ENCODE data around the gene LMOD2.

LMOD2 gene

DNA sequence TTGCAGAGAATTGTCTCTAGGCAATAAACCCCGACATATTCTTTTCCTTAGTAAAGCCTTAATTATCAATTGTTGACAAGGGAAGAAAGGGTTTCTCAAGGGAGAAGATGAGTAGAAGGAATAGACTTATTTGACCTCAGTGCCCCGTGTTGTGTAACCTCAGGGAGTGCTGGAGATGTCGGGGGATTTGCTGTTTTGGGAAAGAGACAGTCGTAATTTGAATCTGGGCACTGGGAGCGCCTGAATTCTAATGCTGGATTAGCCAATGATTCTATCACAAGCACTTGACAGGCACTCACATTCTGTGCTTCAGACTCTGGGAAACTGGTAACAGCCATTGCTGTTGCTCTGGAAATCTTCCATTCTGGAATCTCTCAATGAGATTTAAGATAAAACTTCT is 13.8 kb upstream of the LMOD2 start:
- Histone ChIP-seq H3K79me2 (ENCODE audit: low read length) (no peaks in the 10 kb centered on the region), H3K27me3 (replicated peaks; ENCODE audit: insufficient read depth, low read length) (no peaks in the 10 kb centered on the region), H3K9me2 (replicated peaks; ENCODE audit: insufficient read depth, low read length) (no peaks in the 10 kb centered on the region), H3K4me1 (ENCODE audit: low read length) (no peaks in the 10 kb centered on the region), H3K9ac (ENCODE audit: low read length) (no peak overlapping the region), H2AFZ (ENCODE audit: low read length) (no peak overlapping the region), H3K9me3 (replicated peaks; ENCODE audit: insufficient read depth, low read length) (no peaks in the 10 kb centered on the region), H3K36me3 (replicated peaks; ENCODE audit: insufficient read depth, low read length) (no peaks in the 10 kb centered on the region), H3K4me3 (ENCODE audit: low read length) (no peak overlapping the region), H3K27ac (ENCODE audit: low read length) (no peak overlapping the region), H3F3A (ENCODE audit: insufficient read depth, low read length) (no peaks in the 10 kb centered on the region), H4K20me1 (ENCODE audit: insufficient read depth, low read length) (no peaks in the 10 kb centered on the region), H3K4me2 (ENCODE audit: low read depth, low read length) (no peak overlapping the region)
- TF ChIP-seq, protein P1, sequence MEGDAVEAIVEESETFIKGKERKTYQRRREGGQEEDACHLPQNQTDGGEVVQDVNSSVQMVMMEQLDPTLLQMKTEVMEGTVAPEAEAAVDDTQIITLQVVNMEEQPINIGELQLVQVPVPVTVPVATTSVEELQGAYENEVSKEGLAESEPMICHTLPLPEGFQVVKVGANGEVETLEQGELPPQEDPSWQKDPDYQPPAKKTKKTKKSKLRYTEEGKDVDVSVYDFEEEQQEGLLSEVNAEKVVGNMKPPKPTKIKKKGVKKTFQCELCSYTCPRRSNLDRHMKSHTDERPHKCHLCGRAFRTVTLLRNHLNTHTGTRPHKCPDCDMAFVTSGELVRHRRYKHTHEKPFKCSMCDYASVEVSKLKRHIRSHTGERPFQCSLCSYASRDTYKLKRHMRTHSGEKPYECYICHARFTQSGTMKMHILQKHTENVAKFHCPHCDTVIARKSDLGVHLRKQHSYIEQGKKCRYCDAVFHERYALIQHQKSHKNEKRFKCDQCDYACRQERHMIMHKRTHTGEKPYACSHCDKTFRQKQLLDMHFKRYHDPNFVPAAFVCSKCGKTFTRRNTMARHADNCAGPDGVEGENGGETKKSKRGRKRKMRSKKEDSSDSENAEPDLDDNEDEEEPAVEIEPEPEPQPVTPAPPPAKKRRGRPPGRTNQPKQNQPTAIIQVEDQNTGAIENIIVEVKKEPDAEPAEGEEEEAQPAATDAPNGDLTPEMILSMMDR (IDR thresholded peaks at IDR 0.05; ENCODE audit: low read length) = no peak
- TF ChIP-seq EZH2 (optimal IDR thresholded peaks at IDR 0.05; ENCODE audit: low read depth, low read length) = no peak
- no peak for TF ChIP-seq EZH2phosphoT487 (IDR thresholded peaks at IDR 0.05; ENCODE audit: low read length)
- DNase-seq = no peak

DNA sequence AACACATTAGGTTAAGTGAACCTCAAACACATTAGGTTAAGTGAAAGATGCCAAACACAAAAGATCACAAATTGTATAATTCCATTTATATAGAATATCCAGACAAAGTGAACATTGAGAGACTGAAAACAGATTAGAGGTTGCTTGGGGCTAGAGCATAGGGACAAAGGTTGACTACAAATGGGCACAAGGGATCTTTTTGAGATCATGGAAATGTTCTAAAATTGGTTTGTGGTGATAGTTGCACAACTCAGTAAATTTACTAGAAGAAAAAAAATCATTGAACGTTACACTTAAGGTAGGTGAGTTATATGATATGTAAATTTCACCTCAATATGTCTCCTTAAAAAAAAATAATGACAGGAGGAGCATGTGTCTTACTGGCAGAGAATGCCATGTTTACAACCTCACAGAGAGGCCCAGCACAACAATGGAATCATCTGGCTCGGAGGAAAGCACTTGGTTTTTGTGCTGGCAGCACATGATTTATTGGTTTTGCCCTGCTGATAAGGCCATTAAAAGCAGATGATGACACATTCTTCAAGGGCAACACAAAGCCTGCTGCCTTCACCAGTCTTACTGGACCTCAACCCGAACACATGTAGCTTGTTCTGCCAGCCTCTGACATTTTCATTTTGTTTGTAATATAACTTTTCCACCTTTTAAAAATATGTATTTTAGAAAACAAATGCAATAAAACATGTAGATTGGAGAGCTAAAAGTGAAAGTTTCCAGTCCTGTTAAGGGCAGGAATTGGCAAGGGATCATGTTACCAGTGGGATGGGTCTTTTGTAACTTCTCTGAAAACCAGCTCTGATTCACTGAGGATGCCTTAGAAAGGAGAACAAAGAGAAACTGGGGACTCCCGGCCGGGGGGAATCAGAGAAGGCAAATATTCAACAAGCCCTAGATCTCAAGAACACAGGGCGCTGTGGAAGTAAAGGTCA is 11.9 kb upstream of the LMOD2 start:
- Histone ChIP-seq H3K4me2 (ENCODE audit: low read depth, low read length) (no peak overlapping the region), H3K36me3 (replicated peaks; ENCODE audit: insufficient read depth, low read length) (no peaks in the 10 kb centered on the region), H3K27ac (ENCODE audit: low read length) (no peak overlapping the region), H3K4me3 (ENCODE audit: low read length) (no peak overlapping the region), H3K9me2 (replicated peaks; ENCODE audit: insufficient read depth, low read length) (no peaks in the 10 kb centered on the region), H2AFZ (ENCODE audit: low read length) (no peak overlapping the region), H3K9ac (ENCODE audit: low read length) (no peak overlapping the region), H3K27me3 (replicated peaks; ENCODE audit: insufficient read depth, low read length) (no peaks in the 10 kb centered on the region), H3K4me1 (ENCODE audit: low read length) (no peaks in the 10 kb centered on the region), H4K20me1 (ENCODE audit: insufficient read depth, low read length) (no peaks in the 10 kb centered on the region), H3K9me3 (replicated peaks; ENCODE audit: insufficient read depth, low read length) (no peaks in the 10 kb centered on the region), H3F3A (ENCODE audit: insufficient read depth, low read length) (no peaks in the 10 kb centered on the region), H3K79me2 (ENCODE audit: low read length) (no peaks in the 10 kb centered on the region)
- DNase-seq = no peak
- TF ChIP-seq EZH2phosphoT487 (IDR thresholded peaks at IDR 0.05; ENCODE audit: low read length) = no peak
- TF ChIP-seq EZH2 (optimal IDR thresholded peaks at IDR 0.05; ENCODE audit: low read depth, low read length) = no peak
- TF ChIP-seq, protein P1 (IDR thresholded peaks at IDR 0.05; ENCODE audit: low read length) = no peak

DNA sequence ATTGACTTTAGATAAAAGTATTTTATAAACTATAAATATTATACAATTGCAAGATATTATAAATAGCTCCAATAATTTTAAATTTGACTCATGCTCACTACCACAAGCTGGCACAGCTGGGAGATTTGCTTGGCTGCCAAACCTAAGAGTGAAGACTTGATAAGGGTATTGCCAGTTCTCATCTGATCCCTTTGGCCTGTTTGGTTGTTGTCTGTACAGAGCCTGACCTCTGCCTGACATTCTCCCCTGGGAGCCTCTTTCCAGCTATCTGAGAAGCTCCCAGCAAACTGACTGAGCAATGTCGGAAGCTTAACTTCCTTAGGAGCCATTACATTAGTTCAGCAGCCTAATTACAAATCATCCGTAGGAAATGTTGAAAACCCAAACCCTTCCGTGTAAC is 10.2 kb upstream of the LMOD2 start:
- Histone ChIP-seq H3K9me3 (replicated peaks; ENCODE audit: insufficient read depth, low read length) (no peaks in the 10 kb centered on the region), H3K4me1 (ENCODE audit: low read length) (no peaks in the 10 kb centered on the region), H3K4me2 (ENCODE audit: low read depth, low read length) (no peak overlapping the region), H3K36me3 (replicated peaks; ENCODE audit: insufficient read depth, low read length) (no peaks in the 10 kb centered on the region), H2AFZ (ENCODE audit: low read length) (no peak overlapping the region), H3K79me2 (ENCODE audit: low read length) (no peaks in the 10 kb centered on the region), H4K20me1 (ENCODE audit: insufficient read depth, low read length) (no peaks in the 10 kb centered on the region), H3K27me3 (replicated peaks; ENCODE audit: insufficient read depth, low read length) (no peaks in the 10 kb centered on the region), H3F3A (ENCODE audit: insufficient read depth, low read length) (no peaks in the 10 kb centered on the region), H3K4me3 (ENCODE audit: low read length) (no peak overlapping the region), H3K9me2 (replicated peaks; ENCODE audit: insufficient read depth, low read length) (no peaks in the 10 kb centered on the region), H3K27ac (ENCODE audit: low read length) (no peak overlapping the region), H3K9ac (ENCODE audit: low read length) (no peak overlapping the region)
- TF ChIP-seq EZH2phosphoT487 (IDR thresholded peaks at IDR 0.05; ENCODE audit: low read length) (no peak), EZH2 (optimal IDR thresholded peaks at IDR 0.05; ENCODE audit: low read depth, low read length) (no peak)
- TF ChIP-seq, protein P1 (IDR thresholded peaks at IDR 0.05; ENCODE audit: low read length) = no peak
- DNase-seq = no peak
